Stimulated activated naive CD4-positive, alpha-beta T cell (primary cell): Measurements from ENCODE around the gene NCAPD2.

Experiments used
- DNase-seq, 6 experiments: peaks; one replicate each; lab custom pipeline; 2025; lab: John Stamatoyannopoulos, UW

The NCAPD2 gene, protein sequence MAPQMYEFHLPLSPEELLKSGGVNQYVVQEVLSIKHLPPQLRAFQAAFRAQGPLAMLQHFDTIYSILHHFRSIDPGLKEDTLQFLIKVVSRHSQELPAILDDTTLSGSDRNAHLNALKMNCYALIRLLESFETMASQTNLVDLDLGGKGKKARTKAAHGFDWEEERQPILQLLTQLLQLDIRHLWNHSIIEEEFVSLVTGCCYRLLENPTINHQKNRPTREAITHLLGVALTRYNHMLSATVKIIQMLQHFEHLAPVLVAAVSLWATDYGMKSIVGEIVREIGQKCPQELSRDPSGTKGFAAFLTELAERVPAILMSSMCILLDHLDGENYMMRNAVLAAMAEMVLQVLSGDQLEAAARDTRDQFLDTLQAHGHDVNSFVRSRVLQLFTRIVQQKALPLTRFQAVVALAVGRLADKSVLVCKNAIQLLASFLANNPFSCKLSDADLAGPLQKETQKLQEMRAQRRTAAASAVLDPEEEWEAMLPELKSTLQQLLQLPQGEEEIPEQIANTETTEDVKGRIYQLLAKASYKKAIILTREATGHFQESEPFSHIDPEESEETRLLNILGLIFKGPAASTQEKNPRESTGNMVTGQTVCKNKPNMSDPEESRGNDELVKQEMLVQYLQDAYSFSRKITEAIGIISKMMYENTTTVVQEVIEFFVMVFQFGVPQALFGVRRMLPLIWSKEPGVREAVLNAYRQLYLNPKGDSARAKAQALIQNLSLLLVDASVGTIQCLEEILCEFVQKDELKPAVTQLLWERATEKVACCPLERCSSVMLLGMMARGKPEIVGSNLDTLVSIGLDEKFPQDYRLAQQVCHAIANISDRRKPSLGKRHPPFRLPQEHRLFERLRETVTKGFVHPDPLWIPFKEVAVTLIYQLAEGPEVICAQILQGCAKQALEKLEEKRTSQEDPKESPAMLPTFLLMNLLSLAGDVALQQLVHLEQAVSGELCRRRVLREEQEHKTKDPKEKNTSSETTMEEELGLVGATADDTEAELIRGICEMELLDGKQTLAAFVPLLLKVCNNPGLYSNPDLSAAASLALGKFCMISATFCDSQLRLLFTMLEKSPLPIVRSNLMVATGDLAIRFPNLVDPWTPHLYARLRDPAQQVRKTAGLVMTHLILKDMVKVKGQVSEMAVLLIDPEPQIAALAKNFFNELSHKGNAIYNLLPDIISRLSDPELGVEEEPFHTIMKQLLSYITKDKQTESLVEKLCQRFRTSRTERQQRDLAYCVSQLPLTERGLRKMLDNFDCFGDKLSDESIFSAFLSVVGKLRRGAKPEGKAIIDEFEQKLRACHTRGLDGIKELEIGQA (N-terminal part only)

DNA sequence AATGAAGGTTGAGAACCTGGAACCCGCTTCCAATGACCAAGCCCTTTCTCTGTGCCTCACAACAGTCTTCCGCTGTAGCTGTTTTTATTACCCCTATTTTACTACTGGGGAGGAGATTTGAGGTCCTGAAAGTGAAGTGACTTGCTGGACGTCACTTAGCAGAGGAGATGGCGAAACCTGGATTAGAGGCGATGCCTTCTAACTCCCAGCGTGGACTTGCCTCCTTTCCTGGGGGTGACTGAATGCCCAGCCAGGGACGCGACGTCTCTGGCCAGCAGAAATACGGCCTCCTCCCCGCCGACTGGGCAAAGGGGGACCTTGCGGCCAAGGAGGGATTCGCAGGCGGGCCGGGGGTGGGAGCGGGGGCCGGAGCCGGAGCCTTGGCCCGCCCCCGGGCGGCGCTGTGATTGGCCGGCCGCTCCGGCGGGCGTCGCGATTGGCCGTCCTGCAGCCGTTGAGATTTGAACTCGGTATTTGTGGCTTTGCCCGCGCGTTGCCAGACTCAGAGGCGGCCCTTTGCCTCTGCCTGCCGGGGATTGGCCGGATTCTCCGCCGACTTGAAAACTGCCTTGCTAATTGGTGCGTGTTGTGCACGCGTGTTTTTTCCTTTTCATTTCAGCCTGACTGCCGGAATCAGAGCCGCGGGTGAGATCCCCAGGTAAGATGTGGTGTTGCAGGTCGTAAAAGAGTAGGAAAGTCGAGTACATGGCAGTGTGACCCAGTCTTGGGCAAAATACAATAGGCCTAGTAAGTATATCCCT, at the start of gene NCAPD2:
NCAPD2 (plus strand) TSS at position 606 of the 761 bp plus-strand sequence. CDS start 997 bp downstream, outside the sequence.
- peak; percentile 91 to 97 (median 96) for DNase-seq

DNA sequence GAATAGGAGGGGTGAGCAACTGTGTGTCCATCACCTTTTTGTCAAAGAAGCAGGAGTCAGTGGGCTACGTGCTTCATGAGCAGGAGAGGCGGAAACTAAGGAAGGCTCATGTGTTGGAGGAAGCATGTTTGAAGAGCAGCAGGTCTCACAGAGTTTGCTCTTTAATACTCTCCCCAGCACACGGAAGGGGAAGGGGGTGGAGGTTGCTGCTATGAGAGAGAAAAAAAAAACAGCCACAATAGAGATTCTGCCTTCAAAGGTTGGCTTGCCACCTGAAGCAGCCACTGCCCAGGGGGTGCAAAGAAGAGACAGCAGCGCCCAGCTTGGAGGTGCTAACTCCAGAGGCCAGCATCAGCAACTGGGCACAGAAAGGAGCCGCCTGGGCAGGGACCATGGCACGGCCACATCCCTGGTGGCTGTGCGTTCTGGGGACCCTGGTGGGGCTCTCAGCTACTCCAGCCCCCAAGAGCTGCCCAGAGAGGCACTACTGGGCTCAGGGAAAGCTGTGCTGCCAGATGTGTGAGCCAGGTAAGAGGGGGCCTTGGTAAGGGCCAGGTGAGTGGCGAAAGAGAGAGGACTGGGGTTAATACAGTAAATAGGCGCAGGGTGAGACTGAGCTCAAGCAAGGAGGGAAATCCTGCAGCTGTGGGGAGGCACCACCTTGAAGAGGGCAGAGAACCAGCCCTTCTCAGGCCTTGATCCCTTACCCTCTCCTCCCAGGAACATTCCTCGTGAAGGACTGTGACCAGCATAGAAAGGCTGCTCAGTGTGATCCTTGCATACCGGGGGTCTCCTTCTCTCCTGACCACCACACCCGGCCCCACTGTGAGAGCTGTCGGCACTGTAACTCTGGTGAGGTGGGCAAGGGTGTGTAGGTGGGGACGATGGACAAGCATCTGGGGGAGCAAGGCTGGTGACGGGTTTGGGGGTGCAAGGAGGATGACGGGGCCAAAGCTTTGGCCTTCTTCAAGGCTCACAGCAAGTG, 48.9 kb upstream of the NCAPD2 start, which contains the start of gene CD27:
CD27 (plus strand) TSS at position 252 of the 985 bp plus-strand sequence; CDS start at position 393, 141 bp downstream.
- peak; percentile 19 to 70 (median 48) for DNase-seq

DNA sequence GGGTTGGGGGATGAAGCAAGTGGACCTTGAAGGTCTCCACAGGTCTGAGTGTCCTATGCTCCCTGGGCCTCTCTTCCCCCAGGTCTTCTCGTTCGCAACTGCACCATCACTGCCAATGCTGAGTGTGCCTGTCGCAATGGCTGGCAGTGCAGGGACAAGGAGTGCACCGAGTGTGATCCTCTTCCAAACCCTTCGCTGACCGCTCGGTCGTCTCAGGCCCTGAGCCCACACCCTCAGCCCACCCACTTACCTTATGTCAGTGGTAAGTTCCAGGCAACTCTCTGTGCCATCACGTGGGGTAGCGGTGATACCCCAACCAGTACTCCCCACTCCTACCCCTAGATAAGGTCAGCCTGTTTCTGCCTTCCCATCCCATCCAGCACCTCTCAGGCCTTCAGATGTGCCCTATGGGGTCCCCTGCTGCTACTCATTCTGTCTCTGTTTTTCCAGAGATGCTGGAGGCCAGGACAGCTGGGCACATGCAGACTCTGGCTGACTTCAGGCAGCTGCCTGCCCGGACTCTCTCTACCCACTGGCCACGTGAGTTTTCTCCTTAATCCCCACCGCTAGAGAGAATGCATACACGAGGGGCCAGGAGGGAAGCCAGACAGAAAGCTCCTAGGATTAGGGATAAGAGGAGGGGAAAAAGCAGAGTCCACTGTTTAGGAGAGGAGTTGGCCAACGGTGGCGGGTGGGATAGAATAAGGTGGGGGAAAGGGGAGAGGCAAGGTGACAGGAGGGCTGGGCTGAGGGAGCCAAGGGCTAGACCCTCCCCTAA, 43.6 kb upstream of the NCAPD2 start:
- DNase-seq: no peak

DNA sequence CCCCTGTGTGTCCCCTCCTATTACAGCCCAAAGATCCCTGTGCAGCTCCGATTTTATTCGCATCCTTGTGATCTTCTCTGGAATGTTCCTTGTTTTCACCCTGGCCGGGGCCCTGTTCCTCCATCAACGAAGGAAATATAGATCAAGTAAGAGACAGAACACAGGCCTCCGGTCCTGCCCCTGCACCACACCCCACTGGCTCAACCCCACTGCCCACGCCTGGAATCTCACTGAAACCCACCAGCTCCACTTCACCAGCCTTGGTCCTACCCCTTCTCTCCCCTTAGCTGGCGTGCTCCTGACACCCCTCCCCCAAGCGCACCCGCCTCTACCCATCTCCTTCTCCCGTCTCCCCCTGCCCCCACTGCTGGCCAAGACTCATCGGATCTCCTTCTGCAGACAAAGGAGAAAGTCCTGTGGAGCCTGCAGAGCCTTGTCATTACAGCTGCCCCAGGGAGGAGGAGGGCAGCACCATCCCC, 43.0 kb upstream of the NCAPD2 start:
- peak in 2 of 6 experiments; percentile 40 to 60 for DNase-seq

DNA sequence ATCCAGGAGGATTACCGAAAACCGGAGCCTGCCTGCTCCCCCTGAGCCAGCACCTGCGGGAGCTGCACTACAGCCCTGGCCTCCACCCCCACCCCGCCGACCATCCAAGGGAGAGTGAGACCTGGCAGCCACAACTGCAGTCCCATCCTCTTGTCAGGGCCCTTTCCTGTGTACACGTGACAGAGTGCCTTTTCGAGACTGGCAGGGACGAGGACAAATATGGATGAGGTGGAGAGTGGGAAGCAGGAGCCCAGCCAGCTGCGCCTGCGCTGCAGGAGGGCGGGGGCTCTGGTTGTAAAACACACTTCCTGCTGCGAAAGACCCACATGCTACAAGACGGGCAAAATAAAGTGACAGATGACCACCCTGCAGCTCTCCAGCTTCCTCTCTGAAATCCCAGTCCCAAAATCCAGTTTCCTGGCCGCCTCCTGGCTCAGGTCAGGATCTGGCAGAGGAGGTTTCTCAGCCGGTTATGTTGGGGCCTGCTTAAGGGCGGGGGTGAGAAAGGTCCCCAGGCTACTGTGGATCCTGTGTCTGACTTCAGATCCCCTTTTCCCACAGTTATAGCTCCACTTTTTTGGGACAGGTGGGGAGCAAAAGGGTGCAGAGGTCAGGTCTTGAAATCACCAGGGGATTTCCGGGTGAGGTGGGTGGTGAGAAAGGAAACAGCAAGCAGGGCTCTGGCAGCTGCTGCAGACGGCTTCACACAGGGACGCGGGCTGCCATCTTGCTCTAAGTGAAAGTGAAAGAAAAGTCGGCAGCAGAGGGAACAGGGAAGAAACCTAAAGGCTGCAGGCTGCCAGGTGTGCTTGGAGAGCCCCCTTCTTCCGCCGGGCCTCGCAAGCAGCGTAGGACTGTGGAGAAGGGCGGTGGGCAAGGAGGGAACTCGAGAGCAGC, 42.3 kb upstream of the NCAPD2 start, which contains the start of gene TAPBPL:
TAPBPL (plus strand) TSS at position 695 of the 897 bp plus-strand sequence. CDS start 207 bp downstream, outside the sequence.
- peak; percentile 72 to 86 (median 83) for DNase-seq

DNA sequence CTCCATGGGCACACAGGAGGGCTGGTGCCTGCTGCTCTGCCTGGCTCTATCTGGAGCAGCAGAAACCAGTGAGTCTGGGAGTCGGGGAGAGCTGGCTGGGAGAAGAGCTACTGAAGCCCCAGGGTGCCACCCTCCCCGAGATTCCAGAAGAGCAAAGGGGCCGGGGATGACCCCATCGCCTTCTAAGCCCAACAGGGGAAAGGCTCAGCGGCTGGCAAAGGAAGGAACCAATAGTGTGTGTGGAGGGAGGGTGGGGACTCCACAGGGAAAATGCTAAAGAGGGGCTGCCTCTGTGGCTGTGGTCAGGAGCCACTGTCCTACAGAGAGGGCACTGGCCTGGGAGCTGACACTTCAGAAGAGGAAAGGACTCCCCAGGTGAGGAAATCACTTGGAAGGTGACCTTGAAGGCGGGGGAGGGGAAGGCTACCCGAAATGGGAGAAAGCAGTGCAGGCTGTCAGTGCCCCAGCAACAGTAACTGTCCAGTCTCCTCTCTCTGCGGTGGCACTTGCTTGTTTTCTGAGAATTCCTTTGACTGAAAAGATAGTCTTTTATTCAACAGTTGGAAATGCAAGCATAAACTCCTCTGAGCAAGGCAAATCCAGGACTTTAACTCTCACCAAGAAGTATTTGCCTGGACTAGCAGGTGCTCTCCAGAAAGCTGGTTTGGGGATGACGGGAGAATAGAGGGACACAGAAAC, 41.5 kb upstream of the NCAPD2 start:
- peak in 2 of 6 experiments; percentile 26 to 34 for DNase-seq

DNA sequence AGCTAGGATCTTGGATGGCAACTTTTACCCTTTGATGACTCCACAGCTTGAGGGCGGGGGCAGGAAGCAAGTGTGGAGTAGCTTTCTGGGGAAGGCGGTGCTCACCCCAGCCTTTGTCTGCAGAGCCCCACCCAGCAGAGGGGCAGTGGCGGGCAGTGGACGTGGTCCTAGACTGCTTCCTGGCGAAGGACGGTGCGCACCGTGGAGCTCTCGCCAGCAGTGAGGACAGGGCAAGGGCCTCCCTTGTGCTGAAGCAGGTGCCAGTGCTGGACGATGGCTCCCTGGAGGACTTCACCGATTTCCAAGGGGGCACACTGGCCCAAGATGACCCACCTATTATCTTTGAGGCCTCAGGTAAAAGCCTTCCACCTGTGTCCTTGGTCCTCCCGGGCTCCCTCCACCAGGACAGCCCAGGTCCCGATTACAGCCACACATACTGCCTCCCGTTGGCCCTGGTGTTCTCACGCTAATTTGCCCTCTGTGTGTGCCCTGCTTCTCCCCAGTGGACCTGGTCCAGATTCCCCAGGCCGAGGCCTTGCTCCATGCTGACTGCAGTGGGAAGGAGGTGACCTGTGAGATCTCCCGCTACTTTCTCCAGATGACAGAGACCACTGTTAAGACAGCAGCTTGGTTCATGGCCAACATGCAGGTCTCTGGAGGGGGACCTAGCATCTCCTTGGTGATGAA, 40.8 kb upstream of the NCAPD2 start:
- no peak for DNase-seq

DNA sequence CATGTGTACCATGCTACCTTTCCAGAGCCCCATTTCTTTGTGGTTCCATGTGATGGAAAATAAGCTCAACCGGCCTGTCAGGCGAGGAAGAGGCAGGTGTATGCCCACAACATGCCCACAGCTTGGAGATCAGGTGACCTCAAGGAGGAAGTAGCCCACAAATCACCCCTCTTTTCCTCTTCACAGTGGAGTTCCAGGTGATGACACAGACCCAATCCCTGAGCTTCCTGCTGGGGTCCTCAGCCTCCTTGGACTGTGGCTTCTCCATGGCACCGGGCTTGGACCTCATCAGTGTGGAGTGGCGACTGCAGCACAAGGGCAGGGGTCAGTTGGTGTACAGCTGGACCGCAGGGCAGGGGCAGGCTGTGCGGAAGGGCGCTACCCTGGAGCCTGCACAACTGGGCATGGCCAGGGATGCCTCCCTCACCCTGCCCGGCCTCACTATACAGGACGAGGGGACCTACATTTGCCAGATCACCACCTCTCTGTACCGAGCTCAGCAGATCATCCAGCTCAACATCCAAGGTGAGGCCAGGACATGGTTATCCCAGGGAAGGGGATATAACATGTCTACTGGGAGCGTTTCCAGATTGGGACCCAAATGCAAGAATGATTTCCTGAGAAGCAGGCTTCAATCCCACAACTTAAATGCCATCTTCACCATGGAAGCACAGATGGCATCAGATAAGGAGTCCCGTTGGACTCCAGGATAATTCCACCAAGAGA, 36.5 kb upstream of the NCAPD2 start:
- no peak for DNase-seq

DNA sequence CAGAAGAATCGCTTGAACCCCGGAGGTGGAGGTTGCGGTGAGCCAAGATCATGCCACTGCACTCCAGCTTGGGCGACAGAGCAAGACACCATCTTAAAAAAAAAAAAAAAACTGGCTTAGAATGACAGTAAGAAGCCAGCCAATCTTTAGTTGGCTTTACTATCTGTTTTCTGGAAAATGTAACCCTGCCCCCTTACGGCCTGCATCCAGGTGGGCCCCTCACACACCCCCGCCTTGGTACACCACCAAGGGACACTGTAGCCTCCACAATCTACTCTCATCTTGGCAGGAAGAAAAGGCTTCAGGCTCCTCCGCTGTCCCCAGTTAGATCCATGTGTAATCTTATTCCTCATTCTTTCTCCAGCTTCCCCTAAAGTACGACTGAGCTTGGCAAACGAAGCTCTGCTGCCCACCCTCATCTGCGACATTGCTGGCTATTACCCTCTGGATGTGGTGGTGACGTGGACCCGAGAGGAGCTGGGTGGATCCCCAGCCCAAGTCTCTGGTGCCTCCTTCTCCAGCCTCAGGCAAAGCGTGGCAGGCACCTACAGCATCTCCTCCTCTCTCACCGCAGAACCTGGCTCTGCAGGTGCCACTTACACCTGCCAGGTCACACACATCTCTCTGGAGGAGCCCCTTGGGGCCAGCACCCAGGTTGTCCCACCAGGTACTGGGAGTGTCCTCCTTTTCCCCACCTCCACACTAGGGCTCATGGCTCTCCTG, 35.5 kb upstream of the NCAPD2 start:
- no peak for DNase-seq

DNA sequence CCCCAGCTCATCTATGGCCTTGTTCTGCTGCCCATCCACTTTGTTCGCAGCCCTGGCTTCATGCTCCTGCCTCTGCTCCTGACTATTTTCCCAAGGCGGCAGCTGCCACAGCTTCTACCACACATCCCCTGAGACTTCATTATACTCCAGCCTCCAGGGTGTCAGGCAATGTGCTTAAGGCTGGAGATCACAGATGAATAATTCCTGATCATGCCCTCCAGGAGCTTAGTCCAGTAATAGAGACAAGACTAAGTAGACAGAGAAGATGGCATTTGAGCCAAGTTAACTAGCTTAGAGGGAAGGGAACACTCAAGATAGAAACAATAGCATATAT, 34.9 kb upstream of the NCAPD2 start:
- DNase-seq: no peak

DNA sequence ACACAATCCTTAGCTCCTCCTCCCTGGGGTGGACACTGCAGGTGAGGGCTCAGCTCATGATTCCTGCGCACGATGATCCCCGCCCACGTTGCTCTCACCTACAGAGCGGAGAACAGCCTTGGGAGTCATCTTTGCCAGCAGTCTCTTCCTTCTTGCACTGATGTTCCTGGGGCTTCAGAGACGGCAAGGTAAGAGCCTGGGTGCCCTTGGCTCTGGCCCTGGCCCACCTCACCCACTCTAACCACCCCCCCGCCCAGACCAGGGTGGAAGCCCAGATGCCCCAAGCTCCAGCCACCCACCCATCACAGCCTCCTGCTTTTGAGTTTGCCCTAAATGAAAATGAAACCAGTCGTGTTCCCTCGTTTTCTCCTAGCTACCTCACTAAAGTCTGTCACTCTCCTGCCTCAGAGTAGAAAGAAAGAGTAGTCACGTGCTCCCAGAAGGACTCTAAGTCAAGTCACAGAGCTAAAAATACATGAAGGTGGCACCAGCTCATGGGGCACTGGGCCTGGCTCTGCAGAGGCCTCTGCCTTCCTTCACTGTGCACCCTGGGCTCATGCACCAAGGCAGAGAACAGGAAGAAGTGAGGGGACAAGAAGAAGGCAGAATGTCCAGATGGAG, 33.0 kb upstream of the NCAPD2 start:
- DNase-seq: peak; percentile 14 to 45 (median 41)

DNA sequence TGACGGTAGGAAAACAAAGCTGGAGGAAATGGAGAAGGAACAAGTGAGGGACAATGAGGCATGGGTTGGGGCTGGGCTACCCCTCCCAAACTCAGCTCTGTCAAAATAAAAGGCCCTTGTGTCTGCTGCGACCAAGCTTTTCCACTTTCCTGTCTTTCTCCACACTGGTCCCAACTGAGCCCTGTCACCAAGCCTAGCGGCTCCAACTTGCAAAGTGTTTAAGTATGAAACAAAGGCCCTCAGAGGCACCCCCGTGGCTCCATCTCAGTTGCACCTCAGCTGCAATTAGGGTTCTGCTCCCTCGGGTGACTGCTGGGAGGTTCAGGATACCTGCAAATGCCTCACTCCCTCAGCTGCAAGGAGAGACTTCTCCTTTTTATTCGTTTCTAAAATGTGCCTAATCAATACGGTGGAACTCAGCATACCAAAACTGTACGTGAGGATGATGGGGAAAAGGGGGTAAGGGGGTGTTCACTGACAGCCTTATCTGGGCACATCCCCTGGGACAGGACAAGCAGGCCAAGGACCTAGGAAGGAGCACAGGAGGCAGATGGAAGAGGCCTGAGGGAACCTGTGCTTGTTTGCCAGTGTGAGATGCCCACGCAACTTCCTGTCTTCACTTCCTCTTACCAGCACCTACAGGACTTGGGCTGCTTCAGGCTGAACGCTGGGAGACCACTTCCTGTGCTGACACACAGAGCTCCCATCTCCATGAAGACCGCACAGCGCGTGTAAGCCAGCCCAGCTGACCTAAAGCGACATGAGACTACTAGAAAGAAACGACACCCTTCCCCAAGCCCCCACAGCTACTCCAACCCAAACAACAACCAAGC, 32.3 kb upstream of the NCAPD2 start:
- peak; percentile 69 to 86 (median 81) for DNase-seq

DNA sequence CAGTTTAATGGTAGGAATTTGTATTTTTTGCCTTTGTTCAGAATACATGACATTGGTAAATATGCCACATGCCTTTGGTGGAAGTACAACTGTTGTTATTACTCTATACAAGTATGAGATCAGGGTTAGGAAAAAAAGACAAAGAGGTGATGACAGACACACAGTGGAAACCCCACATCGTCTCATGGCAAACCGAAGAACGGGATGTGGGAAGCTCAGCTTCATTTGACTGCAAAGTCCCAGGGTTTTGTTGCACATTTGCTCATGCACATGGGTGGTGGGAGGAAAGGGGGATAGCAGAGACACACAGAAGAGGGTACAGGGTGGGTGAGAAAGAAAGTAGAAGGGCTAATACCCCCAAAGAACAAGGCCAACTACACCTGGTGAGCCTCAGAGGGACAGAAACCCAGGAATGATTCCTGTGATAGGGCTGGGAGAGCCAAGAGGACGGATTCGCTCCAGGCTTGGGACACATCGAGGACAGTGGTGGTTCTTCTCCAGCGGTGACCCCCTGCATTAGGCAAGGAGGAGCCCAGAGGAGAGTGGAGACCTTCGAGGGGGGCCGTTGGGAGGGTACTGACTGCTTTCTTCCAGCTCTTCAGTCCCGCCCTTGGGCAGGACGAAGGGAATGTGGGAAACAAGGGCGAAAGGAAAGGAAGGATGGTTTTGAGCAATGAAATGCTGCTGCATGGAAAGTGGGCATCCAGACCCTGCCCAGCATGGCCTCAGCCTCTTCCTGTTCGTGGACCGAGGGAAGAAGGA, 31.5 kb upstream of the NCAPD2 start:
- peak in 2 of 6 experiments; percentile 41 to 43 for DNase-seq
